Suprapubic skin (tissue), 4 donors: ENCODE measurements around the gene PRDM5. TPM values are rescaled to one million over a fixed set of nuclear protein-coding genes. Genes with fewer than 3 reads are reported as not detected.

Experiments
- DNase-seq, 2 donors: peaks; one replicate each; pipeline ENCODE4 v3.0.0-alpha.2; 2019; ENCODE audit warnings: low spot score in 2 of 2
- H3K27ac ChIP-seq: fragments of 200-600 bp; sonication (generic); one replicate; pipeline ENCODE4 v1.5.1; 2019
- H3K27me3 ChIP-seq: fragments of 200-600 bp; sonication (generic); one replicate; pipeline ENCODE4 v1.5.1; 2019
- H3K36me3 ChIP-seq: fragments of 200-600 bp; sonication (generic); one replicate; pipeline ENCODE4 v1.5.1; 2019
- H3K4me1 ChIP-seq: fragments of 200-600 bp; sonication (generic); one replicate; pipeline ENCODE4 v1.5.1; 2019
- H3K4me3 ChIP-seq: fragments of 200-600 bp; sonication (generic); one replicate; pipeline ENCODE4 v1.5.1; 2019; ENCODE audit warnings: mild to moderate bottlenecking
- H3K9me3 ChIP-seq: fragments of 200-600 bp; sonication (generic); one replicate; pipeline ENCODE4 v1.5.1; 2019
- CTCF ChIP-seq, 2 donors: fragments of 200-600 bp in 1 of 2; fragments of 450-650 bp in 1 of 2; sonication (generic) in 1 of 2; IDR thresholded peaks; one replicate each; pipeline ENCODE4 v1.5.1; 2016 to 2019; ENCODE audit warnings: antibody characterized with exemption in 2 of 2, mild to moderate bottlenecking in 1 of 2, moderate library complexity in 1 of 2
- EP300 ChIP-seq: sonication (generic); formaldehyde crosslinking; IDR thresholded peaks from one replicate; pipeline ENCODE4 v1.6.1; 2017; ENCODE audit warnings: antibody characterized with exemption
- POLR2A ChIP-seq, 2 donors: fragments of 450-650 bp; IDR thresholded peaks; one replicate each; pipeline ENCODE4 v1.6.1; 2017; ENCODE audit warnings: antibody characterized with exemption in 2 of 2, mild to moderate bottlenecking in 2 of 2, moderate library complexity in 2 of 2
- POLR2AphosphoS5 ChIP-seq, 3 donors: sonication (generic); formaldehyde crosslinking; IDR thresholded peaks; one replicate each; pipeline ENCODE4 v1.6.1; 2017; ENCODE audit warnings: antibody characterized with exemption in 3 of 3
- WGBS: methylation state at CpG from one replicate; pipeline ENCODE4 v1.1.5; 2018; 5-methylcytosine and 5-hydroxymethylcytosine counted together
- total RNA-seq, 4 donors: library from RNA; depleted of rRNA; stranded (reverse); fragments of >200 nt; gene quantifications; one replicate each; pipeline ENCODE4 v1.1.0, GENCODE V29; 2016

Gene PRDM5
- total RNA-seq, 4 donors from 2014 or later, result 3.0 to 12.0 (median 4.5) TPM

GRCh38 chr4:120869613-120870278, 52.8 kb downstream of the PRDM5 start:
- DNase-seq, result no peak
- Histone ChIP-seq H3K9me3 (no peaks in the 10 kb centered on the region), H3K36me3 (no peaks in the 10 kb centered on the region), H3K4me3 (no peak overlapping the region), H3K27ac (no peak overlapping the region), H3K4me1 (peaks cover 4% of the 10 kb centered on the region), H3K27me3 (no peaks in the 10 kb centered on the region)
- 78% methylated on average over 5 of the region's 5 CpGs for WGBS
- TF ChIP-seq POLR2A (IDR thresholded peaks at IDR 0.05) (no peak), EP300 (no peak), CTCF (IDR thresholded peaks at IDR 0.05) (no peak), POLR2AphosphoS5 (IDR thresholded peaks at IDR 0.05) (no peak)

GRCh38 chr4:120867506-120867905, 55.0 kb downstream of the PRDM5 start:
- Histone ChIP-seq H3K27ac (no peak overlapping the region), H3K36me3 (no peaks in the 10 kb centered on the region), H3K27me3 (no peaks in the 10 kb centered on the region), H3K4me3 (no peak overlapping the region), H3K4me1 (peaks cover 4% of the 10 kb centered on the region), H3K9me3 (no peaks in the 10 kb centered on the region)
- no peak for DNase-seq
- no peak for TF ChIP-seq POLR2AphosphoS5 (IDR thresholded peaks at IDR 0.05)
- TF ChIP-seq EP300, result no peak
- no peak for TF ChIP-seq POLR2A (IDR thresholded peaks at IDR 0.05)
- no peak for TF ChIP-seq CTCF (IDR thresholded peaks at IDR 0.05)

GRCh38 chr4:120865985-120866384, 56.5 kb downstream of the PRDM5 start:
- H3K27me3 ChIP-seq, result no peaks in the 10 kb centered on the region
- TF ChIP-seq CTCF (IDR thresholded peaks at IDR 0.05) (no peak), EP300 (no peak), POLR2AphosphoS5 (IDR thresholded peaks at IDR 0.05) (no peak), POLR2A (IDR thresholded peaks at IDR 0.05) (no peak)
- peaks cover 4% of the 10 kb centered on the region for H3K4me1 ChIP-seq
- H3K27ac ChIP-seq, result no peak overlapping the region
- no peak overlapping the region for H3K4me3 ChIP-seq
- no peaks in the 10 kb centered on the region for H3K9me3 ChIP-seq
- WGBS, result 45% methylated on average over 1 of the region's 1 CpG
- no peak for DNase-seq
- no peaks in the 10 kb centered on the region for H3K36me3 ChIP-seq

- H3K27me3 ChIP-seq, result no peaks in the 10 kb centered on the region
- H3K9me3 ChIP-seq, result no peaks in the 10 kb centered on the region
- DNase-seq, result no peak
- H3K4me1 ChIP-seq, result peaks cover 4% of the 10 kb centered on the region
- no peaks in the 10 kb centered on the region for H3K36me3 ChIP-seq
- WGBS, result 91% methylated on average over 2 of the region's 2 CpGs
- no peak overlapping the region for H3K4me3 ChIP-seq
- no peak for TF ChIP-seq CTCF (IDR thresholded peaks at IDR 0.05)
- TF ChIP-seq EP300, result no peak
- TF ChIP-seq POLR2AphosphoS5 (IDR thresholded peaks at IDR 0.05), result no peak
- TF ChIP-seq POLR2A (IDR thresholded peaks at IDR 0.05), result no peak
- H3K27ac ChIP-seq, result no peak overlapping the region
Observed at GRCh38 chr4:120864969-120865368, 57.6 kb downstream of the PRDM5 start.

- H3K27me3 ChIP-seq, result no peaks in the 10 kb centered on the region
- no peaks in the 10 kb centered on the region for H3K9me3 ChIP-seq
- H3K4me3 ChIP-seq, result no peak overlapping the region
- H3K27ac ChIP-seq, result no peak overlapping the region
- 92% methylated on average over 2 of the region's 2 CpGs for WGBS
- H3K36me3 ChIP-seq, result no peaks in the 10 kb centered on the region
- TF ChIP-seq POLR2A (IDR thresholded peaks at IDR 0.05), result no peak
- TF ChIP-seq CTCF (IDR thresholded peaks at IDR 0.05), result no peak
- TF ChIP-seq POLR2AphosphoS5 (IDR thresholded peaks at IDR 0.05), result no peak
- no peak for TF ChIP-seq EP300
- no peak for DNase-seq
- H3K4me1 ChIP-seq, result no peaks in the 10 kb centered on the region
Observed at GRCh38 chr4:120862432-120862831, 60.1 kb downstream of the PRDM5 start.
